Skin epidermis (tissue), 12 donors: Measurements from ENCODE around the gene SBDS.
"Not testable (repeated sequence)": the region's sequence is repeated elsewhere in the genome, so short reads cannot be mapped to it uniquely, and the experiment has no call there.

Source experiments
- H3K27ac ChIP-seq, 21 experiments: fragments of 200-600 bp; sonication (generic) in 11 of 21; one replicate each; pipeline ENCODE4 v1.5.0; 2020; ENCODE audit warnings: mild to moderate bottlenecking in 3 of 21, inconsistent platforms in 2 of 21, moderate library complexity in 2 of 21
- H3K4me3 ChIP-seq, 7 experiments: fragments of 200-600 bp; sonication (generic) in 2 of 7; one replicate each; pipeline ENCODE4 v1.5.0; 2020; ENCODE audit warnings: inconsistent platforms in 2 of 7, mild to moderate bottlenecking in 2 of 7, moderate library complexity in 1 of 7

The SBDS gene

DNA sequence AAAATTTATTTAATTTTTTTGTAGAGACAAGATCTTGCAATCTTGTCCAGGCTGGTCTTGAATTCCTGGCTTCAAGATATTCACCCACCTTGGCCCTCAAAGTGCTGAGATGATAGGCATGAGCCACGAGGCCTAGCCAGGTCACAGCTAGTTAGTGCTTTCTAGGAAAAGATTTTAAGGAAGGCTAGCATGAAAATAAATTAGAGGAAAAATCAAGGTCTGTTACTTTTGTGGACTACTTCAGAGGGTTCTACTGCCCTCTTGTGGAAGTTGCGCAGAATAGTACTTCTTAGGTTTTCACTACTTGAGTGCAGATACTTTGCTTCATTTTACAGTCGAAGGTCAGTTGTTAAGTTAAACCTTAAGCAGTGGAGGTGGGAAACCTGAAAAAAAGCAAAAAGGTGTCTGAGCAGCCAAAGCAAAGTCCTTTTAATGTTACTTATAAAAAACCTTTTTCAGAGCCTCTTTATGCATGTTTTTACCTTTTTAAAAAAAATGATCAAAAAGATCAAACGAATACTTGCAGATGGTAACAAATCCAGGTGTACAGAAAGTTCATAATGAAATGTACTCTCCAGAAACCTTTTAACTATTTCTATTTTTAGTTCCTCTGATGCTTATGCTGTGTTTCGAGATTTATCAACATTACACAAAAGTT is 5.3 kb upstream of the SBDS start:
- H3K4me3 ChIP-seq, H3K27ac ChIP-seq: not testable (repeated sequence)

DNA sequence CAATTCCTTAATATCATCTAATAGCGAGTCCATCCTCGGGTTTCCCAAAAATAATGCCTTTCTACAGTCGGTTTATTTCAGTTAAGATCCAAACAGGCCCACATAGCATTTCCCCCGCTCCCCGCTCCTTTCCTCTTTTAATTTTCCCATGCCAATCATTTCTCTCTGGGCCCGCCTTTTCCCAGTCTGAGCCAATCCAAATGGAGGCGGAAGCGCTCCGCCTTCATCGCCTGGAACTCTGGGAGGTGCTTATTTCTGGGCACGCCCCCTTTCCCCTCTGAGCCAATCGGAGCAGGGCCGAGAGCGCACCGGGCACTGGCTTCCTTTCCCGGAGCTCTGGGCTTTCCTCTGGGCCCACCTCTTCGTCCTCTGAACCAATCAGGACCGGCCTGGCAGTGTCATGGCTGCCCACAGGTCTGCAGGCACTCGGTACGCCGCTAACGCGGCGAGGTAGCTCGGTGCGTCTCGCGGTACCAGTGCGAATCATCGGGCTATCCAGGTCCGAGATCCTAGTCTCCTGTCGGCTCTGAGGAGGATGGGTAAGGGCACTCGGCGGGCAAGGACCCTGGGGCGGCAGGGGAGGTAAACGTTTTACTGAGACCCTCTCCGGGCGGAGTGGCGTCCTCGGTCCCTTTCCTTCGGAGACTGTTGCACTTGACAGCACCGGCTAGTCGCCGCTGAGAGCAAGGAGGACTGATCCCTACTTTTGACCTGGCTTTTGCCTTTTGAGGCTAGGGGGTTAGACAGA is 1.2 kb upstream of the SBDS start, which contains the start of gene TYW1:
TYW1 (plus strand) TSS at position 390 of the 748 bp plus-strand sequence; CDS start at position 536, 146 bp downstream.
- peak within 1 kb of the TSS in 20 of 21 experiments; percentile 42 to 96 (median 78) for H3K27ac ChIP-seq
- peak within 1 kb of the TSS; percentile 60 to 83 (median 81) for H3K4me3 ChIP-seq

GRCh38 chr7:66994691-66995049 is 716 bp downstream of the SBDS start:
- peak overlapping the region; percentile 80 to 100 (median 94) for H3K27ac ChIP-seq
- peak overlapping the region; percentile 60 to 91 (median 81) for H3K4me3 ChIP-seq

GRCh38 chr7:66994051-66994450 is 1.3 kb downstream of the SBDS start:
- H3K4me3 ChIP-seq, result peak overlapping the region; percentile 60 to 91 (median 81)
- H3K27ac ChIP-seq, result peak overlapping the region in 17 of 21 experiments; percentile 80 to 100 (median 94)

DNA sequence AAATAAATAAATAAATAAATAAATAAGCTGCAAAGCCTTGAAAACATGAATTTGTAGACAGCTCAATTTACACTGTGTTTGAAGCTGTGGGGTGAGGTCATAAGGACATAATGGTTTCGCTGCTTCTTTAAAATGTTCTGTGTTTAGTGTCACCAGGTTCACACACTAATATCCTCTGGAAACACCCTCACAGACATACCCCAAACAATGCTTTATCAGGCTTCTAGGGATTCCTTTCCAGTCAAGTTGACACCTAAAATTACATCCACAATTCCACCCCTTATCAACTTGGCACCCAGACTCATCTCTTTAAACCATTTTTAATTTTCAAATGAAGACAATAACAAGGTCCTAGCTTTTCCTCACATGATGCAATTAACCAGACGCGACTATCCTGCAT is 5.8 kb downstream of the SBDS start:
- not testable (repeated sequence) for H3K27ac ChIP-seq, H3K4me3 ChIP-seq

- H3K27ac ChIP-seq, H3K4me3 ChIP-seq: not testable (repeated sequence)
Observed at GRCh38 chr7:66980336-66980735, 15.1 kb downstream of the SBDS start.

- not testable (repeated sequence) for H3K27ac ChIP-seq, H3K4me3 ChIP-seq
Observed at GRCh38 chr7:66979013-66979412, 16.4 kb downstream of the SBDS start.

DNA sequence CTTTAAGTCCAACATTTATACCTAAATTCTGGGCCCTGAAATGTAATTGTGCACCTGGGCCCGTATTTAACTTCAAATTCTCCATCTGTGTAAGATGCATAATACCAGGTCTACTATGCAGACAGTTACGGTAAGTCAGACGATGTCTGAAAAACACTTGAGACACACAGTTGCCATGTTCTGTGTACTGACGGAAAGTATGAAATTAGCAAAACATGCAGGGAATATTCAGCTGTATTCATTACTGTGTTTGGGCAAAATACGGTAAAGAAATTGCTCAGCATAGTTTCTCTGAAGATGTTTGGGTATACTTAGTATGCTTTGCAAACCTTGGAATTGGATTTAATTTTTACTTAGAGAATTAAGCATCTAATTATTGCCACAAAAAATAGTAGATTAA is 17.1 kb downstream of the SBDS start:
- not testable (repeated sequence) for H3K4me3 ChIP-seq, H3K27ac ChIP-seq

GRCh38 chr7:66974986-66975590 is 20.3 kb downstream of the SBDS start:
- Histone ChIP-seq H3K4me3 (no peak overlapping the region), H3K27ac (no peak overlapping the region)

DNA sequence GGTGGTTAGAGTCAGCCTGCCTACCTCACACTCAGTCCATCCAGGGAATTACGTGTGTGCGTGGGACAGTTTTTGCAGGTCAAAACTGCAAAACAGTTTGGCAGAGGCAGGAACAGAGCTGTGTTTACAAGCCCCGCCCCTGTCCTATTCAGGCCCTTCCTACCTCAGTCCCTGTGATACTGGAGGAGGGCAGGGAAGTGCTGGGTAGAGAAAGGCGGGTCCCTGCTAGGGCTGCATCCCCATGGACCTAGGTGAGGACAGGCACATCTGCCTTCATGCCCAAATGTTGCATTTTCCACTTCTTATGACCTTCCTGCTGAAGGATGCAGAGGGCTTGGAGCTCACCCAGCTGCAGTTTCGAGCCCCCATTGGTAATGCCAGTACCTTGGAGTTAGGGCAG is 25.1 kb downstream of the SBDS start:
- H3K4me3 ChIP-seq, result no peak overlapping the region

DNA sequence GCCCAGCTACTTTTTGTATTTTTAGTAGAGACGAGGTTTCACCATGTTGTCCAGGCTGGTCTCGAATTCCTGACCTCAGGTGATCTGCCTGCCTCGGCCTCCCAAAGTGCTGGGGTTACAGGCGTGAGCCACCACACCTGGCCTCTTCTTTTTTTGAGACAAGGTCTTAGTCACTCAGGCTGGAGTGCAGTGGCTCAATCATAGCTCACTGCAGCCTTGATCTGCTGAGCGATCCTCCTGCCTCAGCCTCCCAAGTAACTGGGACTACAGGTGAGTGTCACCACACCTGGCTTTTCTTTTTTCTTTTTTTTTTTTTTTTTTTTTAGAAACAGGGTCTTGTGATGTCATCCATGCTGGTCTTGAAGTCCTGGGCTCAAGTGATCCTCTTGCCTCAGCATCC is 26.4 kb downstream of the SBDS start:
- H3K4me3 ChIP-seq, H3K27ac ChIP-seq: not testable (repeated sequence)

More for the DNA sequence above, 25.1 kb downstream of the SBDS start:
- H3K27ac ChIP-seq, result no peak overlapping the region

DNA sequence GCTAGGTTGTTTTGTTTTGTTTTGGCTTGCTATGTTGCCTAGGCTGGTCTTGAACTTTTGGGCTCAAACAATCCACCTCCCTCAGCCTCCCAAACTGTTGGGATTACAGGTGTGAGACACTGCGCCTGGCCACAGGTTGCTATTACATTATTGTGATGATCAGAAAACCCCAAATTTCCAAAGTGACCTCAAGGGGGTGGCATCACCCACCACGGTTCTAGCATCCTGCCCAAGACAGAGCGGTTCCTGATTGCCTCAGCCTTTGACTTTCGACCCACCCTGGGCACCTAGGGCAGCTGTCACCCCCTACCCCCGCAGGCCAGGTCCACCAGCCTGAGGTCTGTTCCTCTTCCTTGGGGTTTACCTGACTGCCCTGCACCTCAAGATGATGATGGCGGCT is 28.4 kb downstream of the SBDS start:
- Histone ChIP-seq H3K27ac (no peak overlapping the region), H3K4me3 (no peak overlapping the region)

DNA sequence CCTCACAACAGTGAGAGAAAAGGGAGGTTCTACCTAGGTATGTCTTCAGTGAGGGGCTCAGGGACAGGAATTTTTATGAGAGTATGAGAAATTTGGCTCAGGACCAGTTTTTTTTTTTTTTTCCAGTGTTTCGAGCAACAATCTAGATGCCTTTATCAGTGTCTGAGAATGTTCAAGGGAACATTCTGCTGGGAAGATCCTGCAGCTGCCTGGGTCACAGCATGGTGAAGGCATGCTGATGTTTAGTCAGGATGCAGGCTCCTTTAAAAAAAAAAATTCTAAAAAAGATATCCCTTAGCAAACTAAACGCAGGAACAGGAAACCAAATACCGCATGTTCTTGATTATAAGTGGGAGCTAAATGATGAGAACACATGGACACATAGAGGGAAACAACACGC is 31.0 kb downstream of the SBDS start:
- H3K27ac ChIP-seq, result no peak overlapping the region
- no peak overlapping the region for H3K4me3 ChIP-seq

GRCh38 chr7:66961096-66961495 is 34.3 kb downstream of the SBDS start:
- Histone ChIP-seq H3K27ac (no peak overlapping the region), H3K4me3 (no peak overlapping the region)

DNA sequence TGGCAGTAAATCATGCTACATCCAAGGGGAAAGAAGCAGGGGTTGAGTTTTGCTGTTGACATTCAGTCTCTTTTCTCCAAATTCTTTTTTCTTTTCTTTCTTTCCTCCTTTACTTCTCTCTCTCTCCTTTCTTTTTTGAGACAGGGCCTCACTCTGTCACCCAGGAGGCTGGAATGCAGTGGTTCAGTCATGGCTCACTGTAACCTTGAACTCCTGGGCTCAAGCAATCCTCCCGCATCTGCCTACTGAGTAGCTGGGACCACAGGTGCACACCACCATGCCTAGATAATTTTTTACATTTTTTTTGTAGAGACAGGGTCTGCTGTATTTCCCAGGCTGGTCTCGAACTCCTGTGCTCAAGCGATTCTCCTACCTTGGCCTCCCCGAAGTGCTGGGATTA is 35.2 kb downstream of the SBDS start:
- no peak overlapping the region for H3K4me3 ChIP-seq

DNA sequence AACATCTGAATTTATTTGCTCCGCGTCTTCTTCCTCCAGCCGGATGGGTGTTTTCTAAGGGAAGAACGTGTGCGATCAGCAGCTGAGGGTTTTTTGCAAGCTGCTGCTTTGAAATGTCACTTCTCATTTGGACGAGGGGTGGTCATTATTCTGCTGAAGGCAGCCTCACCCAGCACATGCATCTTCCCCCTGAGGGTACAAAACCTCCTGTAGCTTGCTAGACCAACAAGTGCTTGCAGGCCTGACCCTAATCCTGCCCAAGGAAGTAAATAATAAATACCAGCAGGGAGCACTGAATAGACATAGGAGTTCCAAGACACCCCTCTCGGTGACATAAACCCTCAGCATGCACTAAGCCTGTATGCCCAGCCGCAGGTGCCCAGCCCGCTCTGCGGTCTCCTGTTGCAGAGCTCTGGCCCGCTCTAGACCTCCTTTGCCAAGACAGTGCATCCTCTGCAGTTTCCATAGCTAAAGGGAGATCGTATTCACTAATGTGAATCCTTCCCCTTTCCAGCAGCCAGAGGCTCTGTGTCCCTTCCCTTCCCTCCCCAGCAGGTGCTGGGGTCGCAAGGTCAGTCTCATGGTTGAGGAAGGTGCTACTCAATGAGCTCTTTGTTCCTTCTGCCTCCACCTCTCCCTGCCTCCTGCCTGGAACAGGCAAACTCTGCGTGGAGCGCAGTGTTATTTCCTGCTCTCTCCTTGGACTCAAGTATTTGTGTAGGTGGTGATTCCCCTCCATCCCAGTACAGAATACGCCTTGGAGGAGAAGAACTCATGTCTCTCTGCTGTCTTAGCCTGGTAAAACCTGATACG is 36.6 kb downstream of the SBDS start:
- H3K27ac ChIP-seq, result no peak overlapping the region
- no peak overlapping the region for H3K4me3 ChIP-seq

More for the DNA sequence above, 35.2 kb downstream of the SBDS start:
- H3K27ac ChIP-seq, result no peak overlapping the region

- H3K27ac ChIP-seq, result no peak overlapping the region
- H3K4me3 ChIP-seq, result no peak overlapping the region
Observed at GRCh38 chr7:66957595-66958290, 37.6 kb downstream of the SBDS start.

- Histone ChIP-seq H3K4me3 (no peak overlapping the region), H3K27ac (no peak overlapping the region)
Observed at GRCh38 chr7:66953044-66953427, 42.4 kb downstream of the SBDS start.

DNA sequence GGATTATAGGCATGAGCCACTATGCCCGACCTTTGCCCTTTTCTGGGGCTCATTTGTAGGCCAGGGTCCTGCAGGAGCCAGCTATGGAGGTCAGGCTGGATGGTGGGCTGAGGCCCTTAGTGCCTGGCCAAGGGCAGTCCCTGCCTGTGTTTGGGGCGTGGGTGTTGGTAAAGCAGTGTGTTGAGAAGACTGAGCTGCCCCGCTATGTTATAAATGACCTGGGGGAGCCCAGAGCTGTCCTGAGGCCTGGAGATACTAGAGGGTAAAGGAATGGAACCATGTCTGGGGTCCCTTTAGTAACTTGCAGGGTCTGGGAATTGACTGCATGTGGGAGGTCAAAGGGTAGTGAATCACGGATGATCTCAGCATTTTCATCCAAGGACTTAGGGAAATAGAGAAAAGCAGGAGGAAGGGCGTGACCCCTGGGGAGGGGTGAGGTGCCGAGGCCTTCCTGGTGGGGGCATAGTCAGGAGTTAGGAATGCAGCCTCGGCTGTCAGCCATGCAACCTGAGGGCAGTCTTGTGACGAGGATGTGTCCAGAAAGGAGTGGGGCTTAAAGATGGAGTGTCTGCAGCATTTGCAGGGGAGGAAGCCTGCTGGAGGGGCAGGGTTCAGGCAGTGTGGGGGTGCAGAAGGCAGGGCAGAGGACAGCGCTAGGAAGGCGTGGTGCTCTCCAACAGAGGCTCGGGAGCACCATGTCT is 42.9 kb downstream of the SBDS start:
- peak overlapping the region in 2 of 21 experiments; percentile 31 to 54 for H3K27ac ChIP-seq
- H3K4me3 ChIP-seq, result no peak overlapping the region
